H9 (cell line): ENCODE measurements around the gene FOXL1. TPM values are rescaled to one million over a fixed set of nuclear protein-coding genes. Genes with fewer than 3 reads are reported as not detected.

Source experiments
- DNase-seq: peaks from one replicate; pipeline ENCODE4 v3.0.0-alpha.2; 2017
- H2AFZ ChIP-seq: one replicate; pipeline ENCODE4 v1.6.1; 2013; ENCODE audit warnings: mild to moderate bottlenecking, low read length, control low read depth, moderate library complexity
- H2AK5ac ChIP-seq: 2 replicates; pipeline ENCODE4 v1.6.1; 2013; ENCODE audit warnings: low read length, control low read depth, mixed read lengths; ENCODE audit not compliant: insufficient read length
- H2BK120ac ChIP-seq: one replicate; pipeline ENCODE4 v1.6.1; 2013; ENCODE audit warnings: low read depth, mild to moderate bottlenecking, low read length, control low read depth, inconsistent platforms; ENCODE audit not compliant: poor library complexity, severe bottlenecking
- H2BK12ac ChIP-seq: 2 replicates; pipeline ENCODE4 v1.6.1; 2013; ENCODE audit warnings: low read length, control low read depth, mixed read lengths, low read depth; ENCODE audit not compliant: insufficient read length
- H2BK15ac ChIP-seq: 2 replicates; pipeline ENCODE4 v1.6.1; 2013; ENCODE audit warnings: low read depth, low read length, control low read depth
- H2BK20ac ChIP-seq: one replicate; pipeline ENCODE4 v1.6.1; 2013; ENCODE audit warnings: low read depth, mild to moderate bottlenecking, low read length, control low read depth, inconsistent platforms; ENCODE audit not compliant: poor library complexity, severe bottlenecking
- H2BK5ac ChIP-seq: 2 replicates; pipeline ENCODE4 v1.6.1; 2013; ENCODE audit warnings: low read length, control low read depth, mixed read lengths; ENCODE audit not compliant: insufficient read length
- H3K14ac ChIP-seq: 2 replicates; pipeline ENCODE4 v1.6.1; 2013; ENCODE audit warnings: low read length, control low read depth; ENCODE audit not compliant: insufficient read depth
- H3K18ac ChIP-seq: 2 replicates; pipeline ENCODE4 v1.6.1; 2013; ENCODE audit warnings: low read depth, mild to moderate bottlenecking, mixed read lengths, low read length, control low read depth; ENCODE audit not compliant: insufficient read length
- H3K23ac ChIP-seq: 2 replicates; pipeline ENCODE4 v1.6.1; 2013; ENCODE audit warnings: low read length, control low read depth, mixed read lengths, low read depth; ENCODE audit not compliant: insufficient read length
- H3K23me2 ChIP-seq: 2 replicates; pipeline ENCODE4 v1.6.1; 2013; ENCODE audit warnings: low read depth, mild to moderate bottlenecking, mixed read lengths, low read length, control low read depth; ENCODE audit not compliant: insufficient read length, poor library complexity, severe bottlenecking
- H3K27ac ChIP-seq: 2 replicates; pipeline ENCODE4 v1.5.1; 2013; ENCODE audit warnings: low read length, control low read depth, mixed read lengths, low read depth; ENCODE audit not compliant: insufficient read length
- H3K27me3 ChIP-seq: 2 replicates; pipeline ENCODE4 v1.6.1; 2013; ENCODE audit warnings: low read length, control low read depth, inconsistent platforms; ENCODE audit not compliant: insufficient read depth
- H3K4ac ChIP-seq: 2 replicates; pipeline ENCODE4 v1.6.1; 2013; ENCODE audit warnings: low read depth, mild to moderate bottlenecking, control low read depth, inconsistent platforms, low read length, moderate library complexity
- H3K4me1 ChIP-seq: 2 replicates; pipeline ENCODE4 v1.6.1; 2013; ENCODE audit warnings: low read length, control low read depth, inconsistent platforms; ENCODE audit not compliant: insufficient read depth
- H3K4me2 ChIP-seq: 2 replicates; pipeline ENCODE4 v1.6.1; 2013; ENCODE audit warnings: low read length, control low read depth, mixed read lengths; ENCODE audit not compliant: insufficient read length, insufficient read depth
- H3K56ac ChIP-seq: 2 replicates; pipeline ENCODE4 v1.6.1; 2013; ENCODE audit warnings: low read depth, mild to moderate bottlenecking, mixed read lengths, low read length, control low read depth; ENCODE audit not compliant: insufficient read length
- H3K79me1 ChIP-seq: 2 replicates; pipeline ENCODE4 v1.6.1; 2013; ENCODE audit warnings: low read depth, mild to moderate bottlenecking, moderate library complexity, low read length, control low read depth, inconsistent platforms; ENCODE audit not compliant: insufficient read depth, poor library complexity, severe bottlenecking
- H3K79me2 ChIP-seq: 2 replicates; pipeline ENCODE4 v1.6.1; 2013; ENCODE audit warnings: low read length, control low read depth, inconsistent platforms; ENCODE audit not compliant: insufficient read depth
- H3K9ac ChIP-seq: 2 replicates; pipeline ENCODE4 v1.6.1; 2013; ENCODE audit warnings: low read length, control low read depth, mixed read lengths; ENCODE audit not compliant: insufficient read length; ENCODE audit errors: extremely low read depth
- H3K9me3 ChIP-seq: one replicate; pipeline ENCODE4 v1.6.1; 2013; ENCODE audit warnings: low read depth, low read length, inconsistent platforms; ENCODE audit not compliant: control insufficient read depth
- H3T11ph ChIP-seq: one replicate; pipeline ENCODE4 v1.6.1; 2013; ENCODE audit warnings: mild to moderate bottlenecking, low read length, control low read depth, inconsistent platforms
- H4K20me1 ChIP-seq: one replicate; pipeline ENCODE4 v1.6.1; 2013; ENCODE audit not compliant: control insufficient read depth, insufficient read length, insufficient read depth
- H4K5ac ChIP-seq: 2 replicates; pipeline ENCODE4 v1.6.1; 2013; ENCODE audit warnings: low read depth, mild to moderate bottlenecking, mixed read lengths, low read length, control low read depth; ENCODE audit not compliant: insufficient read length
- H4K8ac ChIP-seq: replicated peaks from 2 replicates; pipeline ENCODE4 v1.6.1; 2013; ENCODE audit warnings: low read length, control low read depth, mixed read lengths, low read depth; ENCODE audit not compliant: insufficient read length
- H4K91ac ChIP-seq: 2 replicates; pipeline ENCODE4 v1.6.1; 2013; ENCODE audit warnings: low read depth, mild to moderate bottlenecking, moderate library complexity, mixed read lengths, low read length, control low read depth; ENCODE audit not compliant: insufficient read length
- H3K27ac Mint-ChIP-seq, 3 experiments: 2 replicates in 2 of 3; 3 replicates in 1 of 3; pipeline ENCODE4 v1.8.0; 2020 to 2021; ENCODE audit warnings: mixed read lengths in 3 of 3, mild to moderate bottlenecking in 1 of 3, moderate library complexity in 1 of 3
- H3K27me3 Mint-ChIP-seq: 2 replicates; pipeline ENCODE4 v1.8.0; 2021; ENCODE audit warnings: low read depth, mild to moderate bottlenecking, moderate library complexity, mixed read lengths
- H3K36me3 Mint-ChIP-seq, 3 experiments: 2 replicates in 2 of 3; 3 replicates in 1 of 3; pipeline ENCODE4 v1.8.0; 2020 to 2021; ENCODE audit warnings: low read depth in 3 of 3, mixed read lengths in 3 of 3; ENCODE audit not compliant: insufficient read depth in 1 of 3
- H3K4me1 Mint-ChIP-seq, 2 experiments: 2 replicates each; pipeline ENCODE4 v1.8.0; 2020; ENCODE audit warnings: mixed read lengths in 2 of 2
- H3K4me3 Mint-ChIP-seq, 2 experiments: 2 replicates in 1 of 2; 3 replicates in 1 of 2; pipeline ENCODE4 v1.8.0; 2020 to 2021; ENCODE audit warnings: mild to moderate bottlenecking in 2 of 2, mixed read lengths in 2 of 2, moderate library complexity in 1 of 2
- H3K9me3 Mint-ChIP-seq, 2 experiments: 2 replicates in 1 of 2; 3 replicates in 1 of 2; pipeline ENCODE4 v1.8.0; 2020; ENCODE audit warnings: mild to moderate bottlenecking in 2 of 2, mixed read lengths in 2 of 2, moderate library complexity in 1 of 2
- CTCF ChIP-seq: fragments of 200-600 bp; sonication (generic); conservative IDR thresholded peaks from 3 replicates; pipeline ENCODE4 v1.8.0; 2021; ENCODE audit warnings: antibody characterized with exemption, mild to moderate bottlenecking
- WGBS: extraction: QIAGEN DNeasy Blood & Tissue Kit; methylation state at CpG from one replicate; pipeline ENCODE4 v1.1.7; 2013; ENCODE audit warnings: missing lambda C conversion rate, low lambda C conversion rate, mixed read lengths; ENCODE audit not compliant: insufficient read length; ENCODE audit errors: extremely low coverage; 5-methylcytosine and 5-hydroxymethylcytosine counted together
- total RNA-seq: library from RNA; stranded (reverse); gene quantifications from 2 replicates; pipeline ENCODE4 v1.2.1, GENCODE V29; 2021

The FOXL1 gene
- total RNA-seq, 1 experiment from 2014 or later = 0.09 TPM

DNA sequence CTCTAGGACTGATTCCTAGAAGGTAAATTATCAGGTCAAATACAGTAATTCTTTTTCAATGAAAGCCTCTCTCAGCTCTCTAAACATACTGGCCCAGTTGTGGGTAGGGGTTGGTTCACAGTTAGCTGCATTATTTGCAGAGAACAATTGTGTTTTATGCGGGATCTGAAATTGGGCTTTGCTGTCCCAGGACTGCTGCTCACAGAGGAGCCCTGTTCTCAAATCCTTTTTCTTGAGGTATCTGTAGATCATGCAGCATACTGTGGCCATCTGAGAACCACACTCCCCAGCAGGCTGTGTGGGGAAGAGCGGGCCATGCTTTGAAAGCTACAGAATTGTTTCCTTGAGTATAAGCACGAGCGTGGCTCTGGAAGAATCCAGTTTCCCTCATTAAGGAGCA is 40.9 kb upstream of the FOXL1 start:
- Histone ChIP-seq H3K79me1 (no peaks in the 10 kb centered on the region), H2AK5ac (no peak overlapping the region)

More for the DNA sequence above, 40.9 kb upstream of the FOXL1 start:
- Mint-ChIP-seq H3K4me3 (no peak overlapping the region), H3K27ac (no peak overlapping the region), H3K36me3 (no peaks in the 10 kb centered on the region; a peak in 1 of 7 replicates), H3K27me3 (peaks cover 3% of the 10 kb centered on the region), H3K9me3 (no peaks in the 10 kb centered on the region), H3K4me1 (0 out of 4 replicates have a peak, but pooled peaks cover 0 to 3% of the 10 kb centered on the region in 2 experiments)
- Histone ChIP-seq H4K20me1 (no peaks in the 10 kb centered on the region), H3K18ac (no peak overlapping the region), H3K9me3 (no peaks in the 10 kb centered on the region), H3K56ac (no peak overlapping the region), H2BK12ac (no peak overlapping the region), H2BK20ac (no peak overlapping the region), H2BK15ac (no peak overlapping the region), H3K23ac (no peak overlapping the region), H3K27me3 (no peaks in the 10 kb centered on the region), H3K27ac (no peak overlapping the region), H4K8ac (no peak overlapping the region), H2BK5ac (no peak overlapping the region), H4K91ac (no peak overlapping the region), H2AFZ (no peak overlapping the region), H3K4me2 (no peak overlapping the region), H3K23me2 (no peaks in the 10 kb centered on the region), H3T11ph (no peak overlapping the region), H3K9ac (no peak overlapping the region), H3K14ac (no peak overlapping the region), H3K4ac (no peak overlapping the region), H4K5ac (no peak overlapping the region), H2BK120ac (no peak overlapping the region), H3K79me2 (no peaks in the 10 kb centered on the region), H3K4me1 (no peaks in the 10 kb centered on the region)
- WGBS = no CpG with 5 or more reads among the region's 4 CpGs
- DNase-seq = no peak
- no peak for TF ChIP-seq CTCF
